ENCODE results near the gene CRIP3.

- TF ChIP-seq POLR2AphosphoS5 (IDR thresholded peaks at IDR 0.05; ENCODE audit: low read depth, low read length) = no peak
- no peak for TF ChIP-seq FOXP2 (optimal IDR thresholded peaks at IDR 0.05; ENCODE audit: borderline replicate concordance, extremely low read depth, extremely low read length, insufficient read depth)
Observed at GRCh38 chr6:43303751-43304331, 4.8 kb downstream of the CRIP3 start.
